ENCODE measurements around the gene AP1M1.

Gene AP1M1

DNA sequence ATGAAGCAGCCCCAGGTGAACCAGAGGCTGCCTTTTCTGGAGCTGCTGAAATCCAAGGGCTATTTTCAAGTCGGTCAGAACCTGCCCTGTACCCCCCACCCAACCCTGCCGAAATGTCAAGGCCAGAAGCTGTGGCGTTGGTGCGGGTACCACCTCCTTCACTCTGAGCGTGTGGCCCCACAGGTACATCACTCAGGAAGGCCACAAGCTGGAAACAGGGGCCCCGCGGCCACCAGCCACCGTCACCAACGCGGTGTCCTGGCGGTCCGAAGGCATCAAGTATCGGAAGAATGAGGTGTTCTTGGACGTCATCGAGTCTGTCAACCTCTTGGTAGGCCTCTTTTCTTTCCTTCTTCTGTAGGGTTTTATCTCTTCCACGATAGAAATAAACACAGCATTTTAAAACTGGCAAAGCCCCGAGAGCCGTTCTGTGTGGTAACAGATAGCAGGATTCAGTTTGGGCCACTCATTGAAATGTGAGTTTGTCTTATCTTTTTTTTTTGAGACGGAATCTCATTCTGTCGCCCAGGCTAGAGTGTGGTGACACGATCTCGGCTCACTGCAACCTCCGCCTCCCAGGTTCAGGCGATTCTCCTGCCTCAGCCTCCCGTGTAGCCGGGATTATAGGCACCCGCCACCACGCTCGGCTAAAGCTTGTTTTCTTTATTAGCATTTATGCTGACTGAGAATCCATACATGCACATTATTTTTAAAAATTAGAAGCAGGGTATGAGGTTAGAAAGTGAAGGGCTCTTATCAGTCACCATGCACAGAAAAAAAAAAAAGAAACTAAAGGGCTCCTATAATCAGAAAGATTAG is 11.3 kb downstream of the AP1M1 start:
- no peak for DNase-seq

DNA sequence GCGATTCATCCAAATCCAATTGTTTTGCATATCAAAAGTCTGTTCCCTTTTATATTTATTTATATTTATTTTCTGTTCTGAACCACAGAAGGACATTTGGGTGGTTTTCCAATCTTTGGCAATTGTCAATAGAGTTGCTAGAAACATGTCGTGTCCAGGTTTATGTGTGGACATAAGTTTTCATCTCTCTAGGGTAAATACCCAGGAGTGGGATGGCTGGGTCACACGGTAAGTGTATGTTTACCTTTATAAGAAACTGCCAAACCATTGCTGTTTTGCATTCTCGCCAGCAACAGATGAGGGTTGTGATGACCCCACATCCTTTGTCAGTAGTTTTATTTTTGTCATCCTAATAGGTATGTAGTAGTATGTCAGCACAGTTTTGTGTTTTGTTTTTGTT is 12.5 kb downstream of the AP1M1 start:
- DNase-seq = no peak

DNA sequence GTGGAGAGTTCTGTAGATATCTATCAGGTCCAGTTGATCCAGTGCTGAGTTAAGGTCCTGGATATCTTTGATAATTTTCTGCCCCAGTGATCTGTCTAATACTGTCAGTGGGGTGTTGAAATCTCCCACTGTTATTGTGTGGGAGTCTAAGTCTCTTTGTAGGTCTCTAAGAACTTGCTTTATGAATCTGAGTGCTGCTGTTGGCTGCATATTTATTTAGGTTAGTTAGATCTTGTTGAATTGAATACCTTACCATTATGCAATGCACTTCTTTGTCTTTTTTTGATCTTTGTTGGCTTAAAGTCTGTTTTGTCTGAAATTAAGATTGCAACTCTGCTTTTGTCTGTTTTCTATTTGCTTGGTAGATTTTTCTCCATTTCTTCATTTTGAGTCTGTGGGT is 15.4 kb downstream of the AP1M1 start:
- DNase-seq = no peak

DNA sequence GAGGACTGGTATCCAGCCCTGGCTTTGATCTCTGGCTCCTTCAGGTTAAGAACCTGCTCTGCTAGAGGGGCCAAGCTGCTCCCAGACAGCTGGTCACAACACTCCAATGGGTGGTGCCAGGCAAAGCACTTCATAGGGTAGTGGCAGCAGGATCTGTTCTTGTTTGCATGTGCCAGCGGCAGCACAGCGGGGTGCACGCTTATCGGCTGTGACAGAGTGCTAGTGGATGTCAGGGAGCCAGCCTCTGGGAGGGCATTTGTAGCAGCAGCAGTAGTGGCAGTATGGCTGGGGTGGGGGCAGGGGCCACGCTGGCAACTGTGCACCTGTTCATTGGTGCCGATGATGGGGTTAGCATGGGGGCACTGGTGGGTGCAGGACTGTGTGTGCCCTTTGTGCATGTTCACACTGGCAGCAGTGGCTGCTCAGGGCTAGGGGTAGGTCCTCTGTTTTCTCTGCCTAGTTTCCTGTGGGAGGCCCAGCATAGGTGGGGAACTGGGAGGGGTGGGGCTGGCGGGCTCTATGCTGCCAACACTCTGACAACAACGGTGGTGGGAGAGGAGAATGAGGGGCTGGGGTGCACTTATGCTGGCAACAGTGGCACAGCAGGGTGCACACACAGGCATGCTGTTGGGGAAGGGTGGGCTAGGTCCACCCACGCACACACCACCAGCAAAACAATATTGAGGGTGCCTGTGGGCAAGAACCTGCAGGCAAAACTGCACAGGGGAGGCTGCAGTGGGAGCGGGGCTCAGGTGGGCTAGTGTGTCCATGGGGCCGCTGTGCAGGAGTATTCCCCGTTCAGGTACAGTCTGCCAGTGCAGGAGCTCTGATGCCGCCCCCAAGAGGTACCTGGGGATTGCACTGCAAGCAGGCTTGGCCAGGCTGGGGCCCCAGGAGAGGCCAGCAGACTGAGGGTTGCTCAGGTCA is 19.3 kb downstream of the AP1M1 start:
- DNase-seq = no peak

GRCh38 chr19:16217716-16218451 is 20.2 kb downstream of the AP1M1 start:
- DNase-seq = no peak

- DNase-seq = no peak
Measured at GRCh38 chr19:16218851-16219250, 21.1 kb downstream of the AP1M1 start.

DNA sequence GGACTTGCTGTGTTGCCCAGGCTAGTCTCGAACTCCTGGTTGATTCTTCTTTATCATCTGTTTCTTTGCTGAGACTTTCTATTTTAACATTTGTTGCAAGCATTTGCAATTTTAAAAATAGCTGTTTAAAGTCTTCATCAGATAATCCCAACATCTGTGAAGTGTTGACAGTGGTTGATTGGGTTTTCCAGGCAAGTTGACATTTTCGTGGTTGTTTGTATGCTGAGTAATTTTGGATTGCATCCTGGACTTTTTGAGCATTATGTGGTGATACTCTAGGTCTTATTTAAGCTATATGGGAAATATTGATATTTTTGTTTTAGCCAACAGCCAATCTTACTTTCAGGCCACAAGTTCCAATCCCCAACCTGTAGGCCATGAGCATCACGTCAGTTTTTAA is 25.1 kb downstream of the AP1M1 start:
- no peak for DNase-seq

DNA sequence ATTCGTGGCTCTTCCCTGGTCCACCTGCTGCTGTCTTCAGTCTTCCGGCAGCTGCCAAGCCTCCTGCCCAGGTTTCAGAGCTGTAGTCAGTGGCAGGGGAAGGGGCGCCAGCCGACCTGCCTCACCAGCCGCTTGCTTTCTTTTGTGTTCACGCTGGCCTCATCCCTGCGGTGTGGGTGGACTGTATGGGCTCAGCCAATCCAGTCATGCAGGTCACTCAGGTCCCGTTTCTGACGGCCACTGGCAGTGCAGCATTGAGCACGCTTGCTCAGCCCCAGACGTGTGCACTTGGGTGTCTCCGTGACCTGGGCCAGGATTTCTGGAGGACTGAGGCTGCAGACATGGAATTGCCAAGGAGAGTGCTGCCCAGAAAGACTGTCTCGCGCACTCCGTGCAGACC is 26.0 kb downstream of the AP1M1 start:
- DNase-seq = no peak

- no peak for DNase-seq
Measured at GRCh38 chr19:16224293-16225045, 26.8 kb downstream of the AP1M1 start.

GRCh38 chr19:16225279-16226183 is 27.8 kb downstream of the AP1M1 start:
- DNase-seq = no peak

DNA sequence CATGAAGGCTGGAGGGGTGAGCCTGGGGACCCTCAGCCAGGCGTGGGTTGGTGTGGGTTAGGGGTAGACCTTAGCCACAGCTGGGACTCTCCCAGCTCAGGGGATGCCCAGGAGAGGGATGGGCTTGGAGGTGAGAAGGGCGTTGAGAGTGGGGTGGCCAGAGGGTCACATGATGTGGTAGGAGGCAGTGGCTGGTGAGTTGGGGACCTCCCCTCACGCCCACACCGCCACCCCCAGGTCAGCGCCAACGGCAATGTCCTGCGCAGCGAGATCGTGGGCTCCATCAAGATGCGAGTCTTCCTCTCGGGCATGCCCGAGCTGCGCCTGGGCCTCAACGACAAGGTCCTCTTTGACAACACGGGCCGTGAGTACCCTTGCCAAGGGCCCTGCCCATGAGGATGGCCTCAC is 28.5 kb downstream of the AP1M1 start:
- no peak for DNase-seq

DNA sequence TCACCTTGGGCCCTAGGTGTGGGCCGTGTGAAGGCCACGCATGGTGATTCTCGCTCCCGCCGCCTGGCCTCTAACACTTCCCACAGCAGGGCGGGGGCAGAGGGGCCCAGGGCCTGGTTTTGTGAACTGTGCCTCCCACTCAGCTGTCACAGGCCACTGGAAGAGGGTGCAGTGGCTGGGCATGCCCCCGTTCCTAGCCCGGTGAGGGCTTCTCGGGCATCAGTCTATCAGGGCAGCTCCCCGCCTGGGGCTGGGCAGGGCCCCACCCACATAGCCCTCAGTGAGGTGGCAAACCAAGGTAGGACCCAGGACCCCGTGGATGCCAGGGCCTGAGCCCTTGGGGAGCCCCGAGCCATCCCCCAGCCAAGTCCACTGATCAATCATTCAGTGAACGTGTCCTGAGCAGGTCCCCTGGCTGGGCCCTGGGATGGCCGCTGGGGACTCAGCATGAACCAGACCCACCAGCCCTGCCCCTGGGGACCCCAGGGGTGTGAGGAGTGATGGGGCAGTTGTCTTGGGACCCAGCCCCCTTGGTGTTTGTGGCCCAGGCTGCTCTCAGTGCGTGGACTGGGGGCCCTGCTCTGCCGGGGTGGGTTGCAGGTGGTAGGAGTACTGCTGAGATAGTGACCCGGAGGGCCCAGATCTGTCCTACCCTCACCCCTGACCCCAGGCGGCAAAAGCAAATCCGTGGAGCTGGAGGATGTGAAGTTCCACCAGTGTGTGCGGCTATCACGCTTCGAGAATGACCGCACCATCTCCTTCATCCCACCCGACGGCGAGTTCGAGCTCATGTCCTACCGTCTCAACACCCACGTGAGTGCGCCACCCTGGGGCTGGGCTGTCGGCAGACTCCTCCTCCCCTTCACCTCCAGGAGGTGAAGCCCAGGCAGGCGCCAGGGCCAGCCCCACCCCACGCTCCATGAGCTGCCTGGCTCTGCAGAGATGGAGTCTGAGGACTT is 29.4 kb downstream of the AP1M1 start:
- no peak for DNase-seq

DNA sequence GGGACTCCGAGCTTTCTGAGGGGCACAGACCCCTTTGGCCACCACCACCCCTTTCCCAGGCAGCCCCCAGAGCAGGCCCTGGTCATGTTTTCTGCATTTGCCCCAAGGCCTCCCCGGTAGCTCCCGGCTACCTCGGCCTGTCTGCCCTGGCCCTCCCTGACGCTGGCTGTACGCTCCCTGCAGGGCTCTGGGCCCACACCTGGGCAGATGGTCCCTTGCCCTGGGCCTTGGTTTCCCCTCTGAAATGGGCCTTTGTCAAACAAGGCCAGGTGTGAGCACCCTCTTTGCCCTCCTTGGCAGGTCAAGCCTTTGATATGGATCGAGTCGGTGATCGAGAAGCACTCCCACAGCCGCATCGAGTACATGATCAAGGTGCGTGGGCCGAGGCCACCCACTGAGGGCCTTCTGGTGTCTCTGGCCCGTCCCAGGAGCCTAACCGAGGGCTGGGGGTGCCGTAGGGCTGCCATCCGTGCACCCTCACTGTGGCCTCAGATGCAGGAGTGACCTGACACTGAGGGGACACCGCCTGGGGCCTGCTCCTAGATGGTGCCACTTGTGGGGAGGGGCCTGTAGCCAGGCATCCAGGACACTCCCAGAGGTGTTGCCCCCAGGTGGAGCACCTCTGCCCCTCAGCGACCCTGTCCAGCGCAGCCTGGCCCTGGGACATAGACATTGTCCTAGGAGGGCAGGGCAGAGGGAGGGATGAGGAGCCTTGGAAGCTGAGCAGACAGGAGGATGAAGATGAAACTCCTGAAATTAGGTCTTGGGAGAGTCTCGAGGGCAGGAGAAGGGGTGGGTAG is 30.3 kb downstream of the AP1M1 start:
- no peak for DNase-seq

- no peak for DNase-seq
Measured at GRCh38 chr19:16228637-16229321, 31.1 kb downstream of the AP1M1 start.

GRCh38 chr19:16229322-16229641 is 31.6 kb downstream of the AP1M1 start:
- DNase-seq = no peak

DNA sequence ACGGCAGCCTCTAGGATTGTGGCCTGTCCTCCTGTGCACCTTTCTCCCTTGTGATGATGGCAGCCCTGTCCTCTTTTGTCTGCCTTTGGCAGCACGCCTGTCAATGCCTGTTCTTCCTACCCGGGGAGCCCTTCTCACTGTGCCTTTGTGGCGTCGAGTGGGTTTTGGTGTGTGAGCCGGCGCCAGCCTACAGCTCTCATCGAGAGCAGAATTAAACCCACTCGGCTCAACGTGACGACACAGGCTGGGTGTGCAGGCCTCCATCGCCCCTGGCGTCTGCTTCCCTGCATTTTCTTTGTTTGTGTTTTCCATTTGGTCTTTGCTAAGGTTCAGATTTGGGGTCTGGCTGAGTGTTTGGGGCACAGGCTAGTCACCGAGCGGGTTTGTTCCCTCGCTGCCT is 34.4 kb downstream of the AP1M1 start:
- no peak for DNase-seq

DNA sequence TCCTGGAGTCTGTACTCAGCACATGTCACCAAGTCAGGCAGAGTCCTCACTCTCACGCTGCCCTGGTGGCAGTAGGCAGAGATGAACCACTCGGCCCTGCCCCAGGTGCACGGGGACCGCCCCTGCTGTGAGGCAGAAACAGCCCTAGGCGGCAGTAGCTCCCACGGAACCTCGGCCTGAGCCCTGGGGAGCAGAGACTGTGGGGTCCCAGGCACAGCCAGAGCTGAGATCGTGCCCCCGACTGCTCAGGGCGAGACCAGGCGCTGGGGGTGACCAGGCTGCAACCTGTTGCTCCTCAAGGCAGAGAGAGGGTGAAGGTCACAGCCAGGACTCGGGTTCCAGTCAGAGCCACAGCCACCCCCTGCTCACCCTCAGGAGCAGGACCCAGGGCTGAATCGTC is 34.9 kb downstream of the AP1M1 start:
- DNase-seq = no peak

DNA sequence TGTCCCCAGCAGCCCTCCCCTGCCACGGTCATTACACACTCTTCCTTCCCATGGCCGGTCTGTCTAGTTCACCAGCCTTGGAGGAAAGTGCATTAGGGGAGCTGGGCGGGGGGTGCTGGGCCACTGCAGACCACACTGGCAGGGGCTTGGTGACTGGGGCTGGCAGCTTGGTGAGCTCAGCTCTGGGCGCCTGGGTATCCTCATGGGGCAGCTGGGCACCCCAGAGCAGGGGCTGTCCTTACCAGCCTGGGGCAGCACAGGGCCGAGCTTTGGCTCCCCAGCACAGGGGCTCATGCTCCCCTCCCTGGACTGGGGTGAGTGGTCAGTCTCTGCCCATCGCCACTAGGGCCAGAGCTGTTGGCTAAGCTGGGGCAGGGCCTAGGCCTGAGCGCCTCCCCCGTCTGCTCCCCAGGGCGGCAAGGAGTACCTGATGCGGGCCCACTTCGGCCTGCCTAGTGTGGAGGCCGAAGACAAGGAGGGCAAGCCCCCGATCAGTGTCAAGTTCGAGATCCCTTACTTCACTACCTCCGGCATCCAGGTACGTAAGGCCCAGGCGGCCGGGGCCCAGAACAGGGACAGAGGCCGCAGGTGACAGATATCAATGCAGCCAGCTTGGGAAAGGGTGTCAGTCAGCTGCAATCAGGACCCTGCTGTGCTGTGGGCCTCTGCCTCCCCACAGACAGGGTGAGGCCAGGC is 35.5 kb downstream of the AP1M1 start:
- no peak for DNase-seq

Measured in kidney glomerular epithelial cell (primary cell).